H9 (cell line): ENCODE data around the gene MPP1. TPM values are rescaled to one million over a fixed set of nuclear protein-coding genes. Genes with fewer than 3 reads are reported as not detected.

Source experiments
- DNase-seq: peaks from one replicate; pipeline ENCODE4 v3.0.0-alpha.2; 2017
- H2AFZ ChIP-seq: one replicate; pipeline ENCODE4 v1.6.1; 2013; ENCODE audit warnings: mild to moderate bottlenecking, low read length, control low read depth, moderate library complexity
- H2AK5ac ChIP-seq: 2 replicates; pipeline ENCODE4 v1.6.1; 2013; ENCODE audit warnings: low read length, control low read depth, mixed read lengths; ENCODE audit not compliant: insufficient read length
- H2BK120ac ChIP-seq: one replicate; pipeline ENCODE4 v1.6.1; 2013; ENCODE audit warnings: low read depth, mild to moderate bottlenecking, low read length, control low read depth, inconsistent platforms; ENCODE audit not compliant: poor library complexity, severe bottlenecking
- H2BK12ac ChIP-seq: 2 replicates; pipeline ENCODE4 v1.6.1; 2013; ENCODE audit warnings: low read length, control low read depth, mixed read lengths, low read depth; ENCODE audit not compliant: insufficient read length
- H2BK15ac ChIP-seq: 2 replicates; pipeline ENCODE4 v1.6.1; 2013; ENCODE audit warnings: low read depth, low read length, control low read depth
- H2BK20ac ChIP-seq: one replicate; pipeline ENCODE4 v1.6.1; 2013; ENCODE audit warnings: low read depth, mild to moderate bottlenecking, low read length, control low read depth, inconsistent platforms; ENCODE audit not compliant: poor library complexity, severe bottlenecking
- H2BK5ac ChIP-seq: 2 replicates; pipeline ENCODE4 v1.6.1; 2013; ENCODE audit warnings: low read length, control low read depth, mixed read lengths; ENCODE audit not compliant: insufficient read length
- H3K14ac ChIP-seq: 2 replicates; pipeline ENCODE4 v1.6.1; 2013; ENCODE audit warnings: low read length, control low read depth; ENCODE audit not compliant: insufficient read depth
- H3K18ac ChIP-seq: 2 replicates; pipeline ENCODE4 v1.6.1; 2013; ENCODE audit warnings: low read depth, mild to moderate bottlenecking, mixed read lengths, low read length, control low read depth; ENCODE audit not compliant: insufficient read length
- H3K23ac ChIP-seq: 2 replicates; pipeline ENCODE4 v1.6.1; 2013; ENCODE audit warnings: low read length, control low read depth, mixed read lengths, low read depth; ENCODE audit not compliant: insufficient read length
- H3K23me2 ChIP-seq: 2 replicates; pipeline ENCODE4 v1.6.1; 2013; ENCODE audit warnings: low read depth, mild to moderate bottlenecking, mixed read lengths, low read length, control low read depth; ENCODE audit not compliant: insufficient read length, poor library complexity, severe bottlenecking
- H3K27ac ChIP-seq: 2 replicates; pipeline ENCODE4 v1.5.1; 2013; ENCODE audit warnings: low read length, control low read depth, mixed read lengths, low read depth; ENCODE audit not compliant: insufficient read length
- H3K27me3 ChIP-seq: 2 replicates; pipeline ENCODE4 v1.6.1; 2013; ENCODE audit warnings: low read length, control low read depth, inconsistent platforms; ENCODE audit not compliant: insufficient read depth
- H3K4ac ChIP-seq: 2 replicates; pipeline ENCODE4 v1.6.1; 2013; ENCODE audit warnings: low read depth, mild to moderate bottlenecking, control low read depth, inconsistent platforms, low read length, moderate library complexity
- H3K4me1 ChIP-seq: 2 replicates; pipeline ENCODE4 v1.6.1; 2013; ENCODE audit warnings: low read length, control low read depth, inconsistent platforms; ENCODE audit not compliant: insufficient read depth
- H3K4me2 ChIP-seq: 2 replicates; pipeline ENCODE4 v1.6.1; 2013; ENCODE audit warnings: low read length, control low read depth, mixed read lengths; ENCODE audit not compliant: insufficient read length, insufficient read depth
- H3K56ac ChIP-seq: 2 replicates; pipeline ENCODE4 v1.6.1; 2013; ENCODE audit warnings: low read depth, mild to moderate bottlenecking, mixed read lengths, low read length, control low read depth; ENCODE audit not compliant: insufficient read length
- H3K79me1 ChIP-seq: 2 replicates; pipeline ENCODE4 v1.6.1; 2013; ENCODE audit warnings: low read depth, mild to moderate bottlenecking, moderate library complexity, low read length, control low read depth, inconsistent platforms; ENCODE audit not compliant: insufficient read depth, poor library complexity, severe bottlenecking
- H3K79me2 ChIP-seq: 2 replicates; pipeline ENCODE4 v1.6.1; 2013; ENCODE audit warnings: low read length, control low read depth, inconsistent platforms; ENCODE audit not compliant: insufficient read depth
- H3K9ac ChIP-seq: 2 replicates; pipeline ENCODE4 v1.6.1; 2013; ENCODE audit warnings: low read length, control low read depth, mixed read lengths; ENCODE audit not compliant: insufficient read length; ENCODE audit errors: extremely low read depth
- H3K9me3 ChIP-seq: one replicate; pipeline ENCODE4 v1.6.1; 2013; ENCODE audit warnings: low read depth, low read length, inconsistent platforms; ENCODE audit not compliant: control insufficient read depth
- H3T11ph ChIP-seq: one replicate; pipeline ENCODE4 v1.6.1; 2013; ENCODE audit warnings: mild to moderate bottlenecking, low read length, control low read depth, inconsistent platforms
- H4K20me1 ChIP-seq: one replicate; pipeline ENCODE4 v1.6.1; 2013; ENCODE audit not compliant: control insufficient read depth, insufficient read length, insufficient read depth
- H4K5ac ChIP-seq: 2 replicates; pipeline ENCODE4 v1.6.1; 2013; ENCODE audit warnings: low read depth, mild to moderate bottlenecking, mixed read lengths, low read length, control low read depth; ENCODE audit not compliant: insufficient read length
- H4K8ac ChIP-seq: replicated peaks from 2 replicates; pipeline ENCODE4 v1.6.1; 2013; ENCODE audit warnings: low read length, control low read depth, mixed read lengths, low read depth; ENCODE audit not compliant: insufficient read length
- H4K91ac ChIP-seq: 2 replicates; pipeline ENCODE4 v1.6.1; 2013; ENCODE audit warnings: low read depth, mild to moderate bottlenecking, moderate library complexity, mixed read lengths, low read length, control low read depth; ENCODE audit not compliant: insufficient read length
- H3K27ac Mint-ChIP-seq, 3 experiments: 2 replicates in 2 of 3; 3 replicates in 1 of 3; pipeline ENCODE4 v1.8.0; 2020 to 2021; ENCODE audit warnings: mixed read lengths in 3 of 3, mild to moderate bottlenecking in 1 of 3, moderate library complexity in 1 of 3
- H3K27me3 Mint-ChIP-seq: 2 replicates; pipeline ENCODE4 v1.8.0; 2021; ENCODE audit warnings: low read depth, mild to moderate bottlenecking, moderate library complexity, mixed read lengths
- H3K36me3 Mint-ChIP-seq, 3 experiments: 2 replicates in 2 of 3; 3 replicates in 1 of 3; pipeline ENCODE4 v1.8.0; 2020 to 2021; ENCODE audit warnings: low read depth in 3 of 3, mixed read lengths in 3 of 3; ENCODE audit not compliant: insufficient read depth in 1 of 3
- H3K4me1 Mint-ChIP-seq, 2 experiments: 2 replicates each; pipeline ENCODE4 v1.8.0; 2020; ENCODE audit warnings: mixed read lengths in 2 of 2
- H3K4me3 Mint-ChIP-seq, 2 experiments: 2 replicates in 1 of 2; 3 replicates in 1 of 2; pipeline ENCODE4 v1.8.0; 2020 to 2021; ENCODE audit warnings: mild to moderate bottlenecking in 2 of 2, mixed read lengths in 2 of 2, moderate library complexity in 1 of 2
- H3K9me3 Mint-ChIP-seq, 2 experiments: 2 replicates in 1 of 2; 3 replicates in 1 of 2; pipeline ENCODE4 v1.8.0; 2020; ENCODE audit warnings: mild to moderate bottlenecking in 2 of 2, mixed read lengths in 2 of 2, moderate library complexity in 1 of 2
- CTCF ChIP-seq: fragments of 200-600 bp; sonication (generic); conservative IDR thresholded peaks from 3 replicates; pipeline ENCODE4 v1.8.0; 2021; ENCODE audit warnings: antibody characterized with exemption, mild to moderate bottlenecking
- WGBS: extraction: QIAGEN DNeasy Blood & Tissue Kit; methylation state at CpG from one replicate; pipeline ENCODE4 v1.1.7; 2013; ENCODE audit warnings: missing lambda C conversion rate, low lambda C conversion rate, mixed read lengths; ENCODE audit not compliant: insufficient read length; ENCODE audit errors: extremely low coverage; 5-methylcytosine and 5-hydroxymethylcytosine counted together
- total RNA-seq: library from RNA; stranded (reverse); gene quantifications from 2 replicates; pipeline ENCODE4 v1.2.1, GENCODE V29; 2021

The MPP1 gene
- total RNA-seq, 1 experiment from 2014 or later, result 17.9 TPM

- Histone ChIP-seq H2BK12ac (no peak overlapping the region), H3K14ac (no peak overlapping the region), H2AFZ (no peak overlapping the region), H3K9ac (no peak overlapping the region), H4K20me1 (no peaks in the 10 kb centered on the region), H2BK120ac (no peak overlapping the region), H2BK5ac (no peak overlapping the region), H4K91ac (no peak overlapping the region), H3K27ac (peak overlapping the region; percentile 83), H3K23me2 (no peaks in the 10 kb centered on the region), H3K27me3 (no peaks in the 10 kb centered on the region), H3K9me3 (peaks cover 8% of the 10 kb centered on the region), H4K5ac (no peak overlapping the region), H3K79me1 (no peaks in the 10 kb centered on the region), H2BK15ac (no peak overlapping the region), H2AK5ac (no peak overlapping the region), H2BK20ac (no peak overlapping the region), H3K18ac (no peak overlapping the region), H3T11ph (no peak overlapping the region), H3K4me2 (peak overlapping the region; percentile 6), H3K4me1 (peaks cover 2% of the 10 kb centered on the region; the same call in 1 of the 2 replicates), H3K79me2 (no peaks in the 10 kb centered on the region), H4K8ac (no peak overlapping the region), H3K56ac (no peak overlapping the region), H3K23ac (no peak overlapping the region), H3K4ac (no peak overlapping the region)
- H3K9me3 Mint-ChIP-seq, result peaks cover 59 to 75% of the 10 kb centered on the region in 2 experiments
- H3K27ac Mint-ChIP-seq, result peak overlapping the region; percentile 15 to 84 (median 42); a peak in 4 of 7 replicates
- no CpG with 5 or more reads among the region's 7 CpGs for WGBS
- no peaks in the 10 kb centered on the region for H3K27me3 Mint-ChIP-seq
- H3K36me3 Mint-ChIP-seq, result peaks cover 12 to 18% (median 13%) of the 10 kb centered on the region in 3 experiments
- no peak for DNase-seq
- TF ChIP-seq CTCF, result no peak
- peak overlapping the region; percentile 38 to 50; a peak in 2 of 5 replicates for H3K4me3 Mint-ChIP-seq
- peaks cover 36 to 37% of the 10 kb centered on the region in 2 experiments for H3K4me1 Mint-ChIP-seq
Observed at GRCh38 chrX:154819771-154820341, 14.6 kb upstream of the MPP1 start.
